C4-2B (cell line): ENCODE measurements around the gene BATF.
"Not testable (repeated sequence)": the region's sequence is repeated elsewhere in the genome, so short reads cannot be mapped to it uniquely, and the experiment has no call there.

Experiments
- H3K27ac ChIP-seq: fragments of 450-650 bp; 2 replicates; pipeline ENCODE4 v1.5.1; 2017
- CTCF ChIP-seq: fragments of 450-650 bp; conservative IDR thresholded peaks from 2 replicates; pipeline ENCODE4 v1.5.1; 2017; ENCODE audit warnings: mild to moderate bottlenecking
- ZFX ChIP-seq: fragments of 450-650 bp; IDR thresholded peaks from 2 replicates; pipeline ENCODE4 v1.6.1; 2017

The BATF gene

GRCh38 chr14:75522224-75522982, at the start of gene BATF:
Gene BATF, plus strand, starts transcription at chr14:75522469. Its CDS starts 214 bp downstream, at chr14:75522683.
- TF ChIP-seq ZFX = no peak
- TF ChIP-seq CTCF = no peak
- peak within 1 kb of the TSS; percentile 54 for H3K27ac ChIP-seq

GRCh38 chr14:75474127-75474526, 48.1 kb upstream of the BATF start:
- not testable (repeated sequence) for H3K27ac ChIP-seq

GRCh38 chr14:75476274-75476995, 45.8 kb upstream of the BATF start:
- TF ChIP-seq ZFX (no peak), CTCF (no peak)
- no peak overlapping the region for H3K27ac ChIP-seq

DNA sequence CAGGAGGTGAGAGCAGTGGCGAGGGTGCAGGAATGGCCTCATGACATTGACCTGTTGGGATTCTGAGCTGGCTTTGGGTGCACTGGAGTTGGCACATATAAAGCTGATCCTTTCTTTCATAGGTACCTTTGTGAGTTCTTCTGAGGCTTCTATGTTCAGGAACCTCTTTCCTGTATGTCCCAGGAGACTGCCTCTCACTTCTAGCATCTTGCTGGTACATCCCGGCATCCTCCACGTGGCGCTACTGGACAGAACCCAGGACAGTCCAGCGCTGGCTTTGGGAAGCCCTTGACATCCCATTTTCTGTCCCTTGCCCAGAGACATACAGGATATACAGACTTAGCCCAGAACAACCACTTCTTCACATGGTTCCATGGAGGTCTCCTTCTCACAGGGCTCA, 44.4 kb upstream of the BATF start:
- no peak overlapping the region for H3K27ac ChIP-seq
- TF ChIP-seq ZFX (no peak), CTCF (no peak)

GRCh38 chr14:75479770-75480600, 42.3 kb upstream of the BATF start:
- H3K27ac ChIP-seq = no peak overlapping the region
- TF ChIP-seq CTCF = no peak
- TF ChIP-seq ZFX = no peak

DNA sequence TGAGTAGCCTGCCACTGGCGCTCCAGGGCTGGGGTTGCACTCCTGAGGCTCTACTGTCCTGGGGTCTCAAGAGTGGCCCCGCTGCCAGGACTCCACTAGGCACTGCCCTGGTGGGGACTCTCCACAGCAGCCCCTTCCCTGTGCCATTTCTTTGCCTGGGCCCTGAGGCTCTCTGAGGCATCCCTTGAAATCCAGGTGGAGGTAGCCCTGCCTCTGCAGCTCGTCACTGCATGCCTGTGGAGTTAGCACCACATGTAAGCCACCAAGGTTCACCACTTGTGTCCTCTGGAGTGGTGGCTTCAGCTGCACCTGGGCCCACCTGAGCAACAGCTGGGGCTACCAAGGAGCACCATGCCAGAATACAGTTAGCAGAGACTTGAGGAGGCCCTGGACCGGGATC, 39.9 kb upstream of the BATF start:
- no peak for TF ChIP-seq ZFX
- no peak for TF ChIP-seq CTCF
- no peak overlapping the region for H3K27ac ChIP-seq

GRCh38 chr14:75484711-75485429, 37.4 kb upstream of the BATF start:
- H3K27ac ChIP-seq = no peak overlapping the region
- TF ChIP-seq ZFX = no peak
- TF ChIP-seq CTCF = no peak
